Measurements from ENCODE around the gene AJM1.
"Not testable (repeated sequence)": the region's sequence is repeated elsewhere in the genome, so short reads cannot be mapped to it uniquely, and the experiment has no call there.

Gene AJM1

DNA sequence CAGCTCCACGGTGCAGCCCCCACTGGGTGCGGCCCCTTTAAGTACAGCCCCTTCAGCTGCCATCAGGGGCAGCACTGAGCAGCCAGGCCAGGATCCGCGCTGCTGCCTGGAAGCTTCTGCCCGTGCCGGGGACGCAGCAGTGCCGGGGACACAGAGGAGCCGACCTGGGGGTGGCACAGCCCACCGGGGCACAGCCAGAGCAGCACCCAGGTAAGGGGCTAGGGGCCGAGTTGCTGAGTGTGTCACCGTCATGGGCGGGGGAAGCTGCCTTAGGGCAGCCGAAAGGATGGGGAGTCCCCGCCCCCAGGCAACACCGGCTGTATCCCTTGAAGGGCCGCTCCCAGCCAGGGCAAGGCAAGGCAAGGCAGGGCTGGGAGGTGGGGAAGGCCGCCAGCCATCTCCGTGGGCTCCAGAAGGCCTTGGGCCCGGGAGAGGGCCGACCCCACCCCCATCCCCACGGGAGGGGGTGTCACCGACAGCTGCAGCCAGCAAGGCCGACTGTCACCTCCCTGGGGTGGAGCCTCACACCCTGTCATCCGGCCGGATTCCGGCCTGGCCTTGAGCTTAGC lies at the start of gene AJM1:
Gene AJM1 (plus strand): TSS at position 99 of the 569 bp plus-strand sequence. CDS start 1,937 bp downstream, outside the sequence.
- peak; percentile 63 to 66 for DNase-seq

DNA sequence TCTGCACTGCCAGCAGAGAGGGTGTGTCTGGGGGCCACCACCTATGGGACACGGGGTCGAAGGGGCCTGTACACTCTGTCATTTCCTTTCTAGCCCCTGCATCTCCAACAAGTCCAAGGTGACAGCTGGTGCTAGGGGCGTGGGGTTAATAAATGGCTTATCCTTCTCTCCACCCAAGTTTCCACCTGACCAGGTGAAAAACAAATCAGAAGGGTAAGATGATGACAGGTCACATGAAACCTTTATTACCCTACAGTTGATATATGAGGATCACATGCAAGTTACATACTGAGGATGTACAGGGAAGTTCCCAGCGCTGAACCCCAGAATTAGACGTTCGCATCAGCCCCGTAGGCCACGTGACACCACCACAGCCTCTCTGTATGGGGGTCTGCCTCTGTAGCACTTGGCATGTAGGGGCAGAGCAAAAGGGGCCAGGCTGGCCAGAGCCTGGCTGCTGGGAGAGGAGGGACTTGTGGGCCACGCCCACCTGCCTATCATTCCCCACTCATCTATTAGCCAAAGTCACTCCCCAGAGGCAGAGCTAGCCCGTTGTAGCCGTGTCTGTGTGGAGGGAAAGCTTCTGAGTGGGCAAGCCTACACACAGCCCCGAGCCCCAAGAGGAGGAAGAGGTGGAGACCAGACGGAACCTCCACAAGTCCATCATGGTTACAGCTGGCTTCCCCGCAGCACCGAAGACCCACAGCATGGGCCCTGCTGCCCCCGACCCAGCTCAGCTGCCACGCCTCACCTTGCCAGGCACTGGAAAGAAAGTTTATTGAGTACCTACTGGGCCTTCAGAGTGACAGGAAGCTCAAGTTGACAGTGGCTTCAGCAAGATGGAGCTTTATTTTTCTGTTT lies 49.0 kb upstream of the AJM1 start:
- no peak for DNase-seq

DNA sequence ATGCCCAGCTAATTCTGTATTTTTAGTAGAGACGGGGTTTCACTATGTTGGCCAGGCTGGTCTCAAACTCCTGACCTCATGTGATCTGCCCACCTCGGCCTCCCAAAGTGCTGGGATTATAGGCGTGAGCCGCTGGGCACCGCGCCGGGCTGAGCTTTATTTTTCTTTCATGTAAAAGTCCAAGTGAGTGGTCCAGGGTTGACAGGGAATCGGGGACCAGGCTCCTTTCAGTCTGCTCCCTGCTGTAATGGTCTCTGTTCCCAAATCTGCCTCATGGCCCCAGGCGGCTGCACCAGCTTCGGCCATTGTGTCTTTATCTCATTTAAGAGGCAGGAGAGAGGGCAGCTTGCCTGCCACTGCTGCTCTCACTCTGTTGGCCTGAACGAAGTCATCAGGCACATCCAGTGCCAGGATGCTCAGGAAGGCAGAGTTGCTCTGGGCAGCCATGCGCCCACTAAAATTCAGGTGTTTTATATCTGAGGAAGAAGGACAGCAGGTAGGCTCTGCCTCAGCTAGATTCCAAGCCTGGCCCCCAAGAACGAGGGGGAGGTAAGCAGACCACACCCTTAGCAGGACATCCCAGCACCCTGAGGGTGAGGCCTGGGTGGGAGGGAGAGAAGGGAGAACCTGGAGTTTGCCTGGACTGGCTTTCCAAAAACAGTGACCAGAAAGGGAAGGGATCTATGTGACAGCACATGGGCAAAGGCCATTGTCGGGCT lies 47.8 kb upstream of the AJM1 start:
- no peak for DNase-seq

DNA sequence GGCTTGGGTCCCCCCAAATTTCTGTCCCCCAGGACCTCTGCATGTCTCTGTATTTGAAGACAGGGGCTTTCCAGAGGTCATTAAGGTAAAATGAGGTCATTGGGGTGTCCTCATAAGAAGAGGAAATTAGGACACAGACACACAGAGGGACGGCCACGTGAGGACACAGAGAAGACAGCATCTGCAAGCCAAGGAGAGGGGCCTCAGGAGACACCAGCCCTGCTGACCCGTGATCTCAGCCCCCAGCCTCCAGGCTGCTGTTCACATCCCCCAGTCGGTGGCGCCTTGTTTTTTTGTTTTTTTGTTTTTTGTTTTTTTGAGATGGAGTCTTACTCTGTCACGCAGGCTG lies 47.3 kb upstream of the AJM1 start:
- DNase-seq, result no peak

DNA sequence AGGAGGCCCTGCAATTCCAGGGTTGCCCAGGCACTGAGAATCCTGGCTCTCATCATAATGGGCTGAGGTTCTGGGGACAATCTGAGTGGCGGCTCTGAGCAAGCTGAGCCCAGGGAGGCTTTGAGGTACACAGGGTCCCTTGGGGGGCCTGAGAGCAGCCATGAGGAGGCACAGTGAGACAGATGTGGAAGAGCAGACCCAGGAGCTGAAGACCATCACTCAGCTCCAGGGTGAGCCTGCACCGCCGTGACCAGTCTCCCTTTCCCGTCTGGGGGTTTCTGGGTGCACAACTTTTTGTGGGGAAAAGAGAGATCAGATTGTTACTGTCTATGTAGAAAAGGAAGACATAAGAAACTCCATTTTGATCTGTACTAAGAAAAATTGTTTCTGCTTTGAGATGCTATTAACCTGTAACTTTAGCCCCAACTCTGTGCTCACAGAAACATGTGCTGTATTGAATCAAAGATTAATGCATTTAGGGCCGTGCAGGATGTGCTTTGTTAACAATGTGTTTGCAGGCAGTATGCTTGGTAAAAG lies 46.0 kb upstream of the AJM1 start, which contains the start of gene CCDC183:
Gene CCDC183 (plus strand): TSS at position 101 of the 537 bp plus-strand sequence. CDS start 60 bp downstream, at position 161.
- no peak for DNase-seq

DNA sequence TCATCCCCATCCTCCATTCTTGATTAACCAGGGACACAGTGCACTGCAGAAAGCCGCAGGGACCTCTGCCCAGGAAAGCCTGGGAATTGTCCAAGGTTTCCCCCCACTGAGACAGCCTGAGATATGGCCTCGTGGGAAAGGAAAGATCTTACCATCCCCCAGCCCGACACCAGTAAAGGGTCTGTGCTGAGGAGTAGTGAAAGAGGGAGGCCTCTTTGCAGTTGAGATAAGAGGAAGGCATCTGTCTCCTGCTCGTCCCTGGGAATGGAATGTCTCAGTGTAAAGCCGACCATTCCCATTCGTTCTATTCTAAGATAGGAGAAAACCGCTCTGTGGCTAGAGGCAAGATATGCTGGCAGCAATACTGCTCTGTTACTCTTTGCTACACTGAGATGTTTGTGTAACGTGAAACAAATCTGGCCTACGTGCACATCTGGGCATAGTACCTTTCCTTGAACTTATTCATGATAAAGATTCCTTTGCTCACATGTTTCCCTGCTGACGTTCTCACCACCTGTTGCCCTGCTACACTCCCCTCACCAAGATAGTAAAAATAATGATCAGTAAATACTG lies 45.4 kb upstream of the AJM1 start:
- DNase-seq, result not testable (repeated sequence)

DNA sequence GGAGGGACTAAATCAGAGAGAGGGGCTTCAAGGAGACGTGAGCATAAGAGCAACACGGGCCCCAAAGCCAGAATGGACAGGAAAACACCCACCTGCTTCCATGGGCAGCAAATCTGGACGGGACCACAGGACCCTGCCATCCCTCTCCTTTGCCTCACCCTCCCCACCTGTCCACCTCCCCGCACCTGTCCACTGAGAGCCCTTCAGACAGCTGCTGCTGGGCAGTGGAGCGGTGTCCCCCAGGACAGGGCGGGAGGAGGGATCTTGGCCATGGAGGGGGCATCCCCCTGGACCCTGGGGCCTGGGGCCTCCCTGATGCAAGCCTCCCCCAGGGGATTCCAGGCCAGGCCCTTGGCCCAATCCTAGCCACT lies 43.6 kb upstream of the AJM1 start:
- DNase-seq, result no peak

DNA sequence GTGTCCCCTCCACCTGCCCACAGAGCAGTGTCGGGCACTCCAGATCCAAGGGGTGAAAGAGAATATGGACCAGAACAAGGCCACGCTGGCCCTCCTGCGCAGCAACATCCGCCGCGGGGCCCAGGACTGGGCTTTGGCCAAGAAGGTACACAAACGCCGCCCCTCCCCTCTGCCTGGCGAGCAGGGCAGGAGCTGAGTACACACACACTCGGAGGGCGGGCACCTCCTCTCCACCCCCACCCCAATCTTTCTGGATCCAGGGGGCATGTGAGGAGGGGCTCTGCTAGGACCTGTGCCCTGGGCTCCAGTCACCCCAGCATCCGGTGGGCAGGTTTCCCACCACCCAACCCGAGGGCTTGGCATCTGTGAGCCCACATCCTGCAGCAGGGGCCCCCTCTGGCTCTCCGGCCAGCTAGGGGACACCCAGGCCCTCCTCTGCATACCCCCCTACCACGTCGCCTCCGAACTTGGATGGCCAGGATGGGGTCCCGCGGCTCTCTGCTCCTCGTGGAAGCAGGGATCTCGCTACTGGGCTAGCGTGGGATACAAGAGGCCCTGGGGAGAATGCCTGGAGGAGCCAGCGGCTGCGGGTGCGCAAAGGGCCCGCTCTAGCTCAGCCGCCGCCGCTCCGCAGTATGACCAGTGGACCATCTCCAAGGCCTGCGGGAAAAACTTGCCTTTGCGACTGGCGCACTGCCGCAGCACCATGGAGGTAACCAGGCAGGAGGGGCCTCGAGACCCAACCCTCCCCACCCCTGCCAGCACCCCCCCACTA lies 43.0 kb upstream of the AJM1 start:
- DNase-seq, result no peak

DNA sequence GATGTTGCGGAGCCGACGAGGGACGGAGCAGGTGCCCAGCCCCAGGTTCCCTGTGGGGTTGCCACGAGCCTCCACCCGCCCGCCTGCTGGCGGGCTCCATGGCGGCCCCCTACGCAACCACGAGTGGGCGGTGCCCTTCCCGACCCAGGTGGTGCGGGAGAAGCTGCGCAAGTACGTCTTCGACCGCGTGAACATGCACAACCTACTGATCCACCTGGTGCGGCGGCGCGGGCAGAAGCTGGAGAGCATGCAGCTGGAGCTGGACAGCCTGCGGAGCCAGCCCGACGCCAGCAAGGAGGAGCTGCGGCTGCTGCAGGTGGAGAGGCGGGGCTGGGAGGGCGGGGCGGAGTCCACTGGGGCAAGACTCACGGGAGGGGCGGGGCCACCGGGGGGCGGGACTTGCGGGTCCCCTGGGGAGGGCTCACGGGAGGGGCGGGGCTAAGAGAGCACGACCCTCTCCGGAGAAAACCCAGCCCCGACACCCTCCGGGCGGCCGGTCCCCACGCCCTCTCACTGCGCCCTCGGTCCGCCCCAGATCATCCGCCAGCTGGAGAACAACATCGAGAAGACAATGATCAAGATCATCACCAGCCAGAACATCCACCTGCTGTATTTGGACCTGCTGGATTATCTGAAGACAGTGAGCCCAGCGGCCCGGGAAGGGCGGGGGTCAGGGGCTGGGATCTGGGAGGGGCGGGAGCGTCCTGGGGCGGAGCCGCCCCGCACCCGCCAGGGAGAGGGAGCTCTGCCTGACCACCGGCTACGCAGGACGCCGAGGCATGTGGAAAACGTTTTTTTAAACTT lies 42.2 kb upstream of the AJM1 start:
- DNase-seq, result peak; percentile 70 to 81

DNA sequence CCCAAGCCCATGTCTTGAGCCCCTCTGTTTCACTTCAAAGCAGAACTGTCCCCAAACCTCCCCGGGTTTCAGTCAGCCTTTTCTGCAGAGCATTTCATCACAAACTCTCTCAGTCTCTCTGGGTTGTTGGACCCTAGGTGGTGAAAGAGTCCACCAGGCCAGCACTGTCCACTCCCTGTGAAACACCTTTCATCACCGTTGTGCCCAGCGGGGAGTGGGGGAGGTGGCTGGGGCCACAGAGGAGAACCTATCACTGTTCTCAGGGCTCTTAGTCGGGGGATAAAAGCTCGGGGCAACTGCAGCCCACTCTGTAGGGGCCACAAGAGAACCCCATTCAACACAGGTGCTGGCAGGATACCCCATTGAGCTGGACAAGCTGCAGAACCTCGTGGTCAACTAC lies 40.0 kb upstream of the AJM1 start:
- DNase-seq, result no peak

DNA sequence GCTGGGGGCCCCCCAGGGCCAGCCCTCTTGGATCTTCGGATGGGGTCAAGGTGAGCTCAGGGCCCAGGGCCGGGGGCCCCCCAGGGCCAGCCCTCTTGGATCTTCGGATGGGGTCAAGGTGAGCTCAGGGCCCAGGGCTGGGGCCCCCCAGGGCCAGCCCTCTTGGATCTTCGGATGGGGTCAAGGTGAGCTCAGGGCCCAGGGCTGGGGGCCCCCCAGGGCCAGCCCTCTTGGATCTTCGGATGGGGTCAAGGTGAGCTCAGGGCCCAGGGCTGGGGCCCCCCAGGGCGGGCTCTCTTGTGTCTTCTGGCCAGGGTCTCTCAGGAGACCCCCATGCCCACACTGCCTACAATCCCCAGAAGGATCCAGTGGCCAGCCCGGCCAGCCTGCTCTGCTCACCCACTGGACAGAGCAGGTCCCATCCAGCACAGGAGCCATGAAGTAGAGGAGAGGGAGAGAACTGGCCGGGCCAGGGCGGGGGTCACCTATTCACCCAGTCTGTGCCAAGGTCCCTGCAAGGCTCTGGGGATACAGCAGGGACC lies 39.2 kb upstream of the AJM1 start:
- DNase-seq, result not testable (repeated sequence)

DNA sequence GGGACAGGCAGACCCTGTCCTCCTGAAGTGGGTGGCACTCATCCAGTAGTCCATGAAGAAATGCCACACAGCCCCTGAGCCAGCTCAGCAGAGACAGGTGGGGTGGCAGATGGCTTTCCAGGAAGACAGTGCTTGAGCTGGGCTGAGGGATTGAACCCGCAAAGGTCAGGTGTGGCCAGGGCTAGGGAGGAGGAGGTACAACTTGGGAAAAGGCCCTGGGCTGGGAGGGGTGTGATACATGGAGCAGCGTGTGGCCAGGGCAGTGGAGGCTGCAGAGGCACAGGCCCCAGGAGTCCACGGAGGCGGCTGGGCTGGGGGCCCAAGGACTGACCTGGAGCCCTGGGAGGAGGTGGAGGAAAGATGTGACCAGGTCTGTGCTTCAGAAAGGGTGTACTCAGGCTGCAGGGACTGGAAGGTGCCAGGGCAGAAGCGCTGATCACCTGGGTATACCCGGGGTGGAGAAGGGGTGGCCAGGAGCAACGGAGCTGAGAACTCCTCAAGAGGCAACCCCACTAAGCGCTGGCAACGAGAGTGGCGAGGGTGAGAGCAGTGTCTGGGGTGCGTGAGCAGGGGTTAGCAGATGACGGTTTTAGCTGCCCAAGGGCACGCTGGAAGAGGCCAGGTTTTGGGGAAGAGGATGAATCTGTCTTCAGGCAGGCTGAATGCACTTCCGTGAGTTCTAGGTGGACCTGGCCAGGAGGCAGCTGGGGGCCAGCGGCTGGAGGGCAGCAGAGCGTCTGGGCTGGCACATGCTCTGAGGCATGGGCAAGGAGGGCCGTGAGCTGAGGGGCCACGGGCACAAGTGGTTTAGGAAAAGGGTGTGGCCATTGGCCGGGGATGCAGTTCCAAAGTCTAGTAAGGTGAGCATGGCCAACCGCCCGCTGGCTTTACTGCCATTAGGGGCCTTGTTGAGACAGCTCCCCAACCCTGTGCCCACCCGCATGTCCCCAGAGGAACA lies 38.4 kb upstream of the AJM1 start:
- DNase-seq, result no peak

DNA sequence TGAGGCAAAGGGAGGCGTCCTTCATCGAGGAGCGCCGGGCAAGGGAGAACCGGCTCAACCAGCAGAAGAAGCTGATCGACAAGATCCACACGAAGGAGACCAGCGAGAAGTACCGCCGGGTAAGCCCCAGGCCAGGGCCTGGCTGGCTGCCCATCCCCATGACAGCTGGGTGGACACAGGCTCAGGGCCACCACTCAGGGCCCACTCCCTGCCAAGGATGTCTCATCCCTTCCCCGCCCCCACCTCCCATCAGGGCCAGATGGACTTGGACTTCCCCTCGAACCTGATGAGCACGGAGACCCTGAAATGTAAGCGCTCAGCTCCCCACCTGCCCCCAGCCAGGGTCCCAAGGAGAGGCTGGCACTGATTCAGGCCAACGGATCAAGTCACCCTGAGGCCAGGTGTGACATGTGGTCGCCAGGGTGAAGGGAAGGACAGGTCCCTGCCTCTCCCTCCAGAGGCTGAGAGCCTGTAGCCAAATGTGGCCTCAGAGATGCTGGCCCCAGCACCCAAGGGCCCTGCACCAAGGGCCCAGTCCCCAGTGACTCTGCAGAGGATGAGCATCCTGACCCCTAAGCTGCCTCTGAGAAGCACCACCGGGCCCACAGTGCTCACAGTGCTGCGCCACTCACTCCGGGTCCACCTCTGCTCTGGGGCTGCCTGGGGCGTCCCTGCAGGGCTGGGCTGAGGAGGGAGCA lies 37.6 kb upstream of the AJM1 start:
- no peak for DNase-seq

DNA sequence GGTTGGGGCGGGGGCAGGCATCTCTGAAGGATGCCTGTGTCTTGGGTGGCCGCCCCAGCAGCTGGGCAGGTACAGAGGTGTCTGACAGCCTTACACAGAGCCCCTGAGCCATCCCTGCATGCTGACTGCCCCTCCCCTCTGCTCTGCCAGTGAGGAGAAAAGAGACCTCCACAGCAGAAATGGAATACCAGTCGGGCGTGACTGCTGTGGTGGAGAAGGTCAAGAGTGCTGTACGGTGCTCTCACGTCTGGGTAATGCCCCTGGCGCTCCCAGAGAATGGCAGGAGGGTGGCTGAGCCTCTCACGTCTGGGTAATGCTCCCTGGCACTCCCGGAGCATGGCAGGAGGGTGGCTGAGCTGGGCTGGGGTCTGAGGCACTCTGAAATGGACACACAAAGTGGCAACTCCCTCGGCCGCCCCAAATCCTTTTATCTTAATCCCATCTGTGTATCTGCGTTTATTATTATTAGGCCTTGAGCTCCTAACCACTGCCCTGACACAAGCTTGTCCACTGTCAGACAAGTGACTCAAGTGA lies 37.0 kb upstream of the AJM1 start:
- no peak for DNase-seq

DNA sequence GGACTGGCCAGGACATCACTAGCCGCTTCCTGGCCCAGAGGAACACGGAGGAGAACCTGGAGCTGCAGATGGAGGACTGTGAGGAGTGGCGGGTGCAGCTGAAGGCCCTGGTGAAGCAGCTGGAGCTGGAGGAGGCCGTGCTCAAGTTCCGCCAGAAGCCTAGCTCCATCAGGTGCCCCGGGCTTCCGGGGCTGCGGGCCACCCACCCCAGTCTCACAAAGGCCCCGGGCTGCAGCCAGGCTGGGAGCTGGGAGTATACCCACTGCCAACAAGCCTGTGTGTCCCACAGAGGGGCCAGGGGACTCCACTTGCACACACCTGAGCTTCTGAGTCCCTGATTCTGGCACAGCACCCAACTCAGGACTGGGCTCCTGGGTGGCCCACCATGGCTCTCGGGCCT lies 36.2 kb upstream of the AJM1 start:
- DNase-seq, result no peak

DNA sequence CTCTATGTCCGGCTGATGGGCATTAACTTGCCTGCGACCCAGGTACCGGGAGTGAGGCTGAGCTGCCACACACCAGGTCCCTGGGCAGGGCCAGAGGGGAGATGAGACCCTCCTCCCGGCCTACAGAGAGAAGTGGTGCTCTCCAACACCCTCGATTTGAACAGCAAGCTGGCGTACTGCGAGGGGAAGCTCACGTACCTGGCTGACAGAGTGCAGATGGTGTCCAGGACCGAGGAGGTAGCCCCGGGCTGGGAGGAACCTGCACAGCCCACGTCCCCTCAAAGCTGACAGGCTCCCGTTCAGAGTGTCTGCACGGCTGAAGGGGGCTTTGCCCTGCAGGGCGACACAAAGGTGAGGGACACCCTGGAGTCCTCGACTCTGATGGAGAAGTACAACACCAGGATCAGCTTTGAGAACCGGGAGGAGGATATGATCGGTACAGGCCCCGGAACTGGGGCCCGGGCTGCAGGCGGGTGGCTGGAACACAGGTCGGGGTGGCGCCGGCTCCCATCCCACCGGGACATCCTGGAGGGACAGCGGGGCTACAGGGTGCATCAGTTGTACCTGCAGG lies 35.6 kb upstream of the AJM1 start:
- no peak for DNase-seq

DNA sequence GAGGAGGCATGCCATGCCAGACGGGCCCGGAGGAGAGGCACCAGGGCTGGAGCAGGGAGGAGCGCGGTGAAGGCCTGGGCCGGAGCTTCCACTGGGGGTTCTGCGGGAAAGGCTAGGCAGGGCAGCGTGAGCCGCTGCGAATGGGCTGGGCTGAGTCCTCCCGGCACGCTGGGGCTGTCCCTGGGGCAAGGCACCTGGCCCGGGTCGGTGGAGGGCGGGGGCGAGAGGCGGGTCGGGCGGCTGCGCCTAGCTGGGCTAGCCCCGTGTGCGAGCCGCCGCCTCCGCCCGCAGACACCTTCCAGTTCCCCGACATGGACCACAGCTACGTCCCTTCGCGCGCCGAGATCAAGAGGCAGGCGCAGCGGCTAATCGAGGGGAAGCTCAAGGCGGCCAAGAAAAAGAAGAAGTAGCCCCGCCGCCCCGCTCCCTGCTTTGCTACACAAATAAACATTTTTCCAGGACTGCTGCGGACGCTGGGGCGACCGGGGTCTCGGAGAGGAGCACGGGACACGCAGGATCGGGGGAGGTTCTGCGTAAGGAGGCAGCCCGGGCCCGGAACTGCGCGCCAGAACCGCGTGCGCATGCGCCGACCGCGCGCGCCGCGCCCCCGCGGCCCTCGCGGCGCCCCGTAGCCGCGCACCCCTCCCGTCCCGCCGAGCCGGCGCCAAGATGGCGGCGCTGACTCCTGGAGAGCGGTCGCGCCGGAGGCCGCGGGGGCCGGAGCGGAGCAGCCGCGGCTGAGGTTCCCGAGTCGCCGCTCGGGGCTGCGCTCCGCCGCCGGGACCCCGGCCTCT lies 34.8 kb upstream of the AJM1 start, which contains the start of gene RABL6:
Gene RABL6 (plus strand): TSS at position 668 of the 794 bp plus-strand sequence. CDS start 249 bp downstream, outside the sequence.
- DNase-seq, result peak; percentile 54 to 81
